Glutamatergic neuron (in vitro differentiated cells): Measurements from ENCODE around the gene SIM1. TPM values are rescaled to one million over a fixed set of nuclear protein-coding genes. Genes with fewer than 3 reads are reported as not detected.
A peak's percentile ranks its signal among the peaks of the same experiment; 100 is the strongest.

Source experiments
- DNase-seq: peaks from one replicate; pipeline ENCODE4 v3.0.0; 2022
- H3K27ac Mint-ChIP-seq: one replicate; pipeline ENCODE4 v1.8.0; 2020; ENCODE audit warnings: mild to moderate bottlenecking, mixed read lengths, inconsistent platforms; ENCODE audit not compliant: unreplicated experiment
- H3K27me3 Mint-ChIP-seq: one replicate; pipeline ENCODE4 v1.8.0; 2020; ENCODE audit warnings: mild to moderate bottlenecking, moderate library complexity, mixed read lengths, inconsistent platforms; ENCODE audit not compliant: unreplicated experiment
- H3K36me3 Mint-ChIP-seq: one replicate; pipeline ENCODE4 v1.8.0; 2020; ENCODE audit warnings: mild to moderate bottlenecking, mixed read lengths, inconsistent platforms; ENCODE audit not compliant: unreplicated experiment
- H3K4me1 Mint-ChIP-seq: one replicate; pipeline ENCODE4 v1.8.0; 2020; ENCODE audit warnings: mild to moderate bottlenecking, low read depth, mixed read lengths, inconsistent platforms; ENCODE audit not compliant: unreplicated experiment
- H3K4me3 Mint-ChIP-seq: one replicate; pipeline ENCODE4 v1.8.0; 2020; ENCODE audit warnings: mild to moderate bottlenecking, mixed read lengths, inconsistent platforms; ENCODE audit not compliant: unreplicated experiment
- H3K9me3 Mint-ChIP-seq: one replicate; pipeline ENCODE4 v1.8.0; 2020; ENCODE audit warnings: mild to moderate bottlenecking, moderate library complexity, mixed read lengths, inconsistent platforms; ENCODE audit not compliant: unreplicated experiment
- total RNA-seq: library from RNA; stranded (reverse); fragmentation: NEBNext Ultra II Directional; extraction: Animal tissue kit (Norgen Biotek cat#: 25700); gene quantifications from one replicate; pipeline ENCODE4 v1.2.1, GENCODE V29; 2021; ENCODE audit not compliant: unreplicated experiment
- TF ChIP-seq, protein P1 (sequence below): fragments of 200-600 bp; sonication (generic); IDR thresholded peaks from one replicate; pipeline ENCODE4 v1.5.0; 2021; ENCODE audit not compliant: partially characterized antibody, unreplicated experiment

SIM1 gene
- total RNA-seq, 1 donor from 2014 or later = 49.8 TPM

DNA sequence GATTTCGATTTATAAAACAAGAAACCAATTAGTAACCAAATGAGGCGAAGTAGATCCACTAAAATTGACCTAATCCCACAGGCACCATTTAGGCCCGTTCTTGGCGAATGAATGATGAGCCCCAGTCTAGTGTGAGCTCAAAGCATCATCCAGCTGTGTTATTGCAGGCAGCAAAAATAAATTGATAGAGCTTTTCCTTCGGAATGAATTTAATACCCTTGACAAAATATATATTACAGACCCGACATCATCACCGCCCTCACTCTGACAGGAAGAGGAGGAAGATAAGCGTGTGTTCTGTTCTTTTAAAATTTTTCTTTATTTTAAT, 7.8 kb downstream of the SIM1 start:
- Mint-ChIP-seq H3K4me1 (peaks cover 25% of the 10 kb centered on the region), H3K9me3 (peaks cover 36% of the 10 kb centered on the region), H3K4me3 (peak overlapping the region; percentile 86), H3K27ac (peak overlapping the region; percentile 95), H3K27me3 (peaks cover 36% of the 10 kb centered on the region), H3K36me3 (no peaks in the 10 kb centered on the region)
- DNase-seq = no peak
- TF ChIP-seq, protein P1, sequence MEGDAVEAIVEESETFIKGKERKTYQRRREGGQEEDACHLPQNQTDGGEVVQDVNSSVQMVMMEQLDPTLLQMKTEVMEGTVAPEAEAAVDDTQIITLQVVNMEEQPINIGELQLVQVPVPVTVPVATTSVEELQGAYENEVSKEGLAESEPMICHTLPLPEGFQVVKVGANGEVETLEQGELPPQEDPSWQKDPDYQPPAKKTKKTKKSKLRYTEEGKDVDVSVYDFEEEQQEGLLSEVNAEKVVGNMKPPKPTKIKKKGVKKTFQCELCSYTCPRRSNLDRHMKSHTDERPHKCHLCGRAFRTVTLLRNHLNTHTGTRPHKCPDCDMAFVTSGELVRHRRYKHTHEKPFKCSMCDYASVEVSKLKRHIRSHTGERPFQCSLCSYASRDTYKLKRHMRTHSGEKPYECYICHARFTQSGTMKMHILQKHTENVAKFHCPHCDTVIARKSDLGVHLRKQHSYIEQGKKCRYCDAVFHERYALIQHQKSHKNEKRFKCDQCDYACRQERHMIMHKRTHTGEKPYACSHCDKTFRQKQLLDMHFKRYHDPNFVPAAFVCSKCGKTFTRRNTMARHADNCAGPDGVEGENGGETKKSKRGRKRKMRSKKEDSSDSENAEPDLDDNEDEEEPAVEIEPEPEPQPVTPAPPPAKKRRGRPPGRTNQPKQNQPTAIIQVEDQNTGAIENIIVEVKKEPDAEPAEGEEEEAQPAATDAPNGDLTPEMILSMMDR = no peak

DNA sequence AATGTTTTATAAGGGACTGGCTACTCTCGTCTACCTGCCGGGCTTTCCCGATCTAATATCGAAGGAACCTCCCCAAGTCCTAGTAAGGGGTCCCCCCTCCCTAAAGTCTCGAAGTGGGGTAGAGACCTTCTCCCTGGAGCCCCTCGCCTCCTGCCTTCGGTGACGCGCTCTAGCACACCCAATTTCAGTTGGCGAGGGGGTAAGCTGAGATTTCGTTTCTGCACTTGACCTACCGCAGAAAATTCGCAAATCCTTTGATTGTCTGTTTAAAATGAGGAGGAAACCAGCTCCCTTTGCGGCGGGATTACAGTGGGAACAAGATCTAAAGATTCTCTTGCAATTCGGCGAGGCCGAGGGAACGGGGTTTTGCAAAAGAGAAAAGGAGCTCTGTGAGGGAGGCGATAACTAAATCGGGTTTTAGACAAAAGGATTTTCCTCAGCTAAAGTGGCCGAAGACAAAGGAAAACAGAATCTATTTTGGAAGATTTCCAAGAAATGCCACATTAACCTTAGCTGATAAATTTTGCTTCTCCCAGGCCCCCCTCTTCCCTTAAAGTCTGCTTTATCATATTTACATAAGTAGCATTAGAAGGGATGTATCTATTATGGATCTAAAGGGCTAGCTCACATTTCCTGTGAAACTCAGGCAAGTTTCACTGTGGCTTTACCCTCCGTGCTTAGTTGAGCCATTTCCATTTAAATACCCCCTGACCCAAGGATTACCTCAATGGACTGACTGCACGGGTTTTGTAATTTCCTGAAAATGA, 8.4 kb downstream of the SIM1 start:
- H3K9me3 Mint-ChIP-seq = peaks cover 33% of the 10 kb centered on the region
- peaks cover 34% of the 10 kb centered on the region for H3K27me3 Mint-ChIP-seq
- peaks cover 25% of the 10 kb centered on the region for H3K4me1 Mint-ChIP-seq
- H3K4me3 Mint-ChIP-seq = peak overlapping the region; percentile 86
- peak overlapping the region; percentile 95 for H3K27ac Mint-ChIP-seq
- DNase-seq = no peak
- no peaks in the 10 kb centered on the region for H3K36me3 Mint-ChIP-seq
- TF ChIP-seq, protein P1 = no peak

DNA sequence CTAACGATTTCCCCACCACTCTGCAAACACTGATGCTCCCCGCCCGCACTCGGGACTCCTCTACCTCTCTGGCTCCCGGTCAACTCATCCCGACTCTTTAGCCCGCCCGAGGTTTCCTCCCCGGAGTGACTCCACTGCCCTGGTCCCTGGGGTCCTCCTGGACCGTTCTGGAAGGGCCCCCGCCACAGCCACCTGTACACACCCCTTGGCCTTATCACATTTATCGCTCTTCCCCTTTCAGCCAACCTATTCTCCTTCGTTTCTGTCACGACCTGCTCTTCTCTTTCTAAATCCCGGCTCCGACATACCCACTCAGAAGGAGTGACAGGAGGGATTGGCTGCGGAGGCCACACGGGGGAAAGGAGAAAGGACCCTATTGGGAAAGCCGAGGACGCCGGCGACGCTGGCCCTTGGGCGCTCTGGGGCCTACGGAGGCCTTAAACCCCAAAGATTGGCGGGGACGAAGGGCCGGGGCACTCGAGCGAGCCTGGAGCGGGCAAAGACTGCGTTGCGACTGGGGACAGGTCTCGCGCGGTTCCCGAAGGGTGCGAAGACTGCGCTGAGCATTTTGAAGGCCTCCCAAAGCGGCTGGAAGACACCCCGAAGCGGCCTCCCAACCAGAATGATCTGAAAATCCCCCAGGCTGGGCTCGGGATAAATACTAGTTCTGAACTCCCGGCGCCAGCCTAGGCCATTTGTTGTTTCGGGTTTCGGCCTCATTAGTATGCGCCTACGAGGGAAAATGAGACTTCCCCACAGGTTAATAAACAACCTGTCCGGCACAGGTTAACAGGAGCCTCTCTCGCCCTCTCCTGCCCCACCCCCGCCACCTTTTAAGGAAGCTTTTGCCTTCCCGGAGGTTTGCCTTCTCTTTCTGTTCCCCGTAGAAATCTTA, 9.2 kb downstream of the SIM1 start:
- peaks cover 27% of the 10 kb centered on the region for H3K9me3 Mint-ChIP-seq
- peak overlapping the region; percentile 95 for H3K27ac Mint-ChIP-seq
- H3K4me3 Mint-ChIP-seq = peak overlapping the region; percentile 86
- H3K36me3 Mint-ChIP-seq = no peaks in the 10 kb centered on the region
- H3K4me1 Mint-ChIP-seq = peaks cover 25% of the 10 kb centered on the region
- H3K27me3 Mint-ChIP-seq = peaks cover 32% of the 10 kb centered on the region
- DNase-seq = peak; percentile 45
- TF ChIP-seq, protein P1 = no peak

DNA sequence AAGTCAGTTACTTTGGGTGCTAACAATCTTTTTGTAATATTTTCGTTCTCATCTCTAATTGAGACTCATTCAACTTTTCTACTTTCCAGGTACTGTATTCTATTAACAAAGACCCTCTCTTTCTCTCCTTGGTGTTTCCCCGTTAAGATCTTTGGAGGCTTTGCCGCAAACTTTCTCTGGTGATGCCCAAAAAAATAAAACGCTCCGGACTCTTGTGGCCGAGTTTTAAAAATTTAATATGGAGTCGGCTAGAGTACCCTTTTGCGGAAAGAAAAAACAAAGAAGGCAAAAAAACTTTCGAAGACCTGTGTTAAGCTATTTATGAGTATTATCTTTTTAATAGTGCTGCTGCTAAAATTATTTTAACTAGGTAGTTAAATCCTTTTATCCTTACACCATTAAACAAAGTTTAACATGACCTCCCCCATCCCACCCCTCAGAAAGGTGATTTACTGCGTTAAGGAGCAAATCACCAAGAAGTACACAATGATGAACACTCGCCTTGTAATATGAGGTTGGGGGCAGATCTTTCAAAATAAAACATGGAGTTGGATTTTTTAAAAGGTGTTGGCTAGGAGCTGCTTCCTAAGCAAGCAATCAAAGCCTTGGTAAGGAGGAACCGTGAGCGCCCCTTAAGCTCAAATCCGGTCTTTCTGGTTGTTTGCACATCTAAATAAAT, 10.0 kb downstream of the SIM1 start:
- peaks cover 22% of the 10 kb centered on the region for H3K4me1 Mint-ChIP-seq
- DNase-seq = no peak
- H3K27me3 Mint-ChIP-seq = peaks cover 29% of the 10 kb centered on the region
- peaks cover under 1% of the 10 kb centered on the region for H3K36me3 Mint-ChIP-seq
- H3K9me3 Mint-ChIP-seq = peaks cover 27% of the 10 kb centered on the region
- TF ChIP-seq, protein P1 = no peak
- H3K4me3 Mint-ChIP-seq = peak overlapping the region; percentile 86
- H3K27ac Mint-ChIP-seq = peak overlapping the region; percentile 65
